Tibial nerve (tissue), 3 donors: ENCODE data around the gene SRSF2.

ENCODE experiments used
- CTCF ChIP-seq, 5 experiments: fragments of 200-600 bp in 3 of 5; fragments of 450-650 bp in 2 of 5; sonication (generic) in 3 of 5; IDR thresholded peaks; one replicate each; pipeline ENCODE4 v1.5.1; 2016 to 2019; ENCODE audit warnings: antibody characterized with exemption in 5 of 5, mild to moderate bottlenecking in 3 of 5, moderate library complexity in 2 of 5
- POLR2A ChIP-seq, 2 donors: fragments of 450-650 bp; IDR thresholded peaks; one replicate each; pipeline ENCODE4 v1.6.1; 2017; ENCODE audit warnings: antibody characterized with exemption in 2 of 2, mild to moderate bottlenecking in 2 of 2, moderate library complexity in 2 of 2

GRCh38 chr17:76775021-76775600 is 38.0 kb upstream of the SRSF2 start:
- no peak for TF ChIP-seq CTCF (IDR thresholded peaks at IDR 0.05)
- no peak for TF ChIP-seq POLR2A (IDR thresholded peaks at IDR 0.05)
